ENCODE results near the gene VPS11. TPM values are rescaled to one million over a fixed set of nuclear protein-coding genes. Genes with fewer than 3 reads are reported as not detected.
"Not testable (repeated sequence)": the region's sequence is repeated elsewhere in the genome, so short reads cannot be mapped to it uniquely, and the experiment has no call there.

The VPS11 gene
- total RNA-seq, 1 donor from 2014 or later: 10.4 TPM

- Mint-ChIP-seq H3K27me3 (ENCODE audit: insufficient read depth, low read depth) (no peaks in the 10 kb centered on the region), H3K36me3 (peaks cover 9% of the 10 kb centered on the region), H3K27ac (peak within 1 kb of the TSS; percentile 82), H3K4me1 (peaks cover 17% of the 10 kb centered on the region), H3K4me3 (peak within 1 kb of the TSS; percentile 84), H3K9me3 (no peaks in the 10 kb centered on the region)
- peaks cover 28% of the 10 kb centered on the region for H3K79me2 ChIP-seq (ENCODE audit: low read depth)
- no peaks in the 10 kb centered on the region for H3K9me3 ChIP-seq (ENCODE audit: low read depth)
- H3F3A ChIP-seq (ENCODE audit: low read depth): peaks cover 13% of the 10 kb centered on the region
- peak within 1 kb of the TSS; percentile 71 for H3K4me3 ChIP-seq
- peak; percentile 99 for DNase-seq (ENCODE audit: low spot score)
- H3K9ac ChIP-seq: peak within 1 kb of the TSS; percentile 2
- peaks cover 10% of the 10 kb centered on the region for H3K4me1 ChIP-seq
- peak within 1 kb of the TSS; percentile 86 for H3K4me2 ChIP-seq
- no peaks in the 10 kb centered on the region for H3K27me3 ChIP-seq
- peak within 1 kb of the TSS; percentile 79 for H2AFZ ChIP-seq (replicated peaks)
- TF ChIP-seq EZH2phosphoT487 (IDR thresholded peaks at IDR 0.05) (no peak), CTCF (IDR thresholded peaks at IDR 0.05) (no peak)
- no peak within 1 kb of the TSS for H3K27ac ChIP-seq
- H3K36me3 ChIP-seq: no peaks in the 10 kb centered on the region
- peaks cover 22% of the 10 kb centered on the region for H4K20me1 ChIP-seq (ENCODE audit: low read depth)
These were observed 37.1 kb upstream of the VPS11 start, which contains the start of gene SLC37A4 for GRCh38 chr11:119030329-119031047. Gene SLC37A4, minus strand, starts transcription at chr11:119030877.

- Histone ChIP-seq H3F3A (ENCODE audit: low read depth) (peaks cover 13% of the 10 kb centered on the region), H3K27ac (no peak overlapping the region), H3K9me3 (ENCODE audit: low read depth) (no peaks in the 10 kb centered on the region), H3K4me2 (no peak overlapping the region), H3K9ac (no peak overlapping the region), H3K27me3 (no peaks in the 10 kb centered on the region), H3K79me2 (ENCODE audit: low read depth) (peaks cover 28% of the 10 kb centered on the region), H4K20me1 (ENCODE audit: low read depth) (peaks cover 22% of the 10 kb centered on the region), H2AFZ (replicated peaks) (no peak overlapping the region), H3K4me3 (no peak overlapping the region), H3K36me3 (no peaks in the 10 kb centered on the region), H3K4me1 (peaks cover 10% of the 10 kb centered on the region)
- Mint-ChIP-seq H3K36me3 (peaks cover 8% of the 10 kb centered on the region), H3K27ac (no peak overlapping the region), H3K4me3 (peak overlapping the region; percentile 11), H3K9me3 (no peaks in the 10 kb centered on the region), H3K27me3 (ENCODE audit: insufficient read depth, low read depth) (no peaks in the 10 kb centered on the region), H3K4me1 (peaks cover 17% of the 10 kb centered on the region)
- no peak for DNase-seq (ENCODE audit: low spot score)
- TF ChIP-seq EZH2 (IDR thresholded peaks at IDR 0.05) (no peak), EZH2phosphoT487 (IDR thresholded peaks at IDR 0.05) (no peak), CTCF (IDR thresholded peaks at IDR 0.05) (no peak)
These were observed 35.7 kb upstream of the VPS11 start for GRCh38 chr11:119031912-119032280.

GRCh38 chr11:119033421-119033820 is 34.2 kb upstream of the VPS11 start:
- Histone ChIP-seq H3K79me2 (ENCODE audit: low read depth) (peaks cover 17% of the 10 kb centered on the region), H3F3A (ENCODE audit: low read depth) (peaks cover 13% of the 10 kb centered on the region), H4K20me1 (ENCODE audit: low read depth) (peaks cover 15% of the 10 kb centered on the region), H3K4me1 (peaks cover 10% of the 10 kb centered on the region)
- not testable (repeated sequence) for H3K36me3 ChIP-seq; H3K4me3 ChIP-seq; H3K9me3 ChIP-seq (ENCODE audit: low read depth); H3K27ac Mint-ChIP-seq; H3K9me3 Mint-ChIP-seq; H3K4me2 ChIP-seq; H3K27ac ChIP-seq; H3K27me3 Mint-ChIP-seq (ENCODE audit: insufficient read depth, low read depth); H3K4me3 Mint-ChIP-seq; H3K27me3 ChIP-seq; H2AFZ ChIP-seq (replicated peaks); H3K9ac ChIP-seq; H3K36me3 Mint-ChIP-seq; DNase-seq (ENCODE audit: low spot score)
- H3K4me1 Mint-ChIP-seq: peaks cover 13% of the 10 kb centered on the region

- H3K27ac Mint-ChIP-seq: no peak overlapping the region
- Histone ChIP-seq H3K27ac (no peak overlapping the region), H3K4me1 (peaks cover 8% of the 10 kb centered on the region), H3K79me2 (ENCODE audit: low read depth) (peaks cover 3% of the 10 kb centered on the region), H3K9ac (no peak overlapping the region), H3K4me3 (no peak overlapping the region), H3F3A (ENCODE audit: low read depth) (peaks cover 15% of the 10 kb centered on the region), H3K9me3 (ENCODE audit: low read depth) (no peaks in the 10 kb centered on the region), H2AFZ (replicated peaks) (no peak overlapping the region), H3K27me3 (no peaks in the 10 kb centered on the region), H3K36me3 (no peaks in the 10 kb centered on the region), H3K4me2 (no peak overlapping the region), H4K20me1 (ENCODE audit: low read depth) (peaks cover 3% of the 10 kb centered on the region)
- no peaks in the 10 kb centered on the region for H3K27me3 Mint-ChIP-seq (ENCODE audit: insufficient read depth, low read depth)
- H3K9me3 Mint-ChIP-seq: no peaks in the 10 kb centered on the region
- H3K4me1 Mint-ChIP-seq: peaks cover 12% of the 10 kb centered on the region
- no peaks in the 10 kb centered on the region for H3K36me3 Mint-ChIP-seq
- no peak for DNase-seq (ENCODE audit: low spot score)
- H3K4me3 Mint-ChIP-seq: no peak overlapping the region
- TF ChIP-seq CTCF (IDR thresholded peaks at IDR 0.05) (no peak), EZH2 (IDR thresholded peaks at IDR 0.05) (no peak), EZH2phosphoT487 (IDR thresholded peaks at IDR 0.05) (no peak)
These were observed 32.8 kb upstream of the VPS11 start for GRCh38 chr11:119034813-119035212.

Measured in neural progenitor cell (in vitro differentiated cells).